NCI-H1048 (cell line): ENCODE data around the gene LGMN.
A peak's percentile ranks its signal among the peaks of the same experiment; 100 is the strongest.
"Not testable (repeated sequence)": the region's sequence is repeated elsewhere in the genome, so short reads cannot be mapped to it uniquely, and the experiment has no call there.

Experiments used
- DNase-seq: peaks from one replicate; lab custom pipeline; 2025; lab: John Stamatoyannopoulos, UW

LGMN gene

DNA sequence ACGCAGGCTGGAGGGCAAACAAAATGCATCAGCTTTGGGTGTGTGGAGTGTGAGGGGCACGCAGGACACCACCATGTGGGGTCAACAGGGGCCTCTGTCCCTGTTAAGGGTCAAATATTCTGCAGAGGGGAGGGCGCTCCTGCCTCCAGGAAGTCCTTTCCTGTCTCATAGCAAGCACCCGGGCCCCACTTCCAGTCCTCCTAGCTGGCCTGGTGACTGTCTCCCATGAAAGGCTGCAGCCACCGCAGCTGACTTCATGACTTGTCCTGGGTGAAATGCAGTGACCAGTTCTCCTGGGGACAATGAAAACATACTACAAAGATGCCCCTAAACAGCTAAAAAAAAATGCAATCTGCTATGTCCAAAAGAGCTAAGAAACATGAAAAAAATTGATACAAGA is 53.6 kb downstream of the LGMN start:
- no peak for DNase-seq

- no peak for DNase-seq
Measured at GRCh38 chr14:92693998-92694795, 54.2 kb downstream of the LGMN start.

DNA sequence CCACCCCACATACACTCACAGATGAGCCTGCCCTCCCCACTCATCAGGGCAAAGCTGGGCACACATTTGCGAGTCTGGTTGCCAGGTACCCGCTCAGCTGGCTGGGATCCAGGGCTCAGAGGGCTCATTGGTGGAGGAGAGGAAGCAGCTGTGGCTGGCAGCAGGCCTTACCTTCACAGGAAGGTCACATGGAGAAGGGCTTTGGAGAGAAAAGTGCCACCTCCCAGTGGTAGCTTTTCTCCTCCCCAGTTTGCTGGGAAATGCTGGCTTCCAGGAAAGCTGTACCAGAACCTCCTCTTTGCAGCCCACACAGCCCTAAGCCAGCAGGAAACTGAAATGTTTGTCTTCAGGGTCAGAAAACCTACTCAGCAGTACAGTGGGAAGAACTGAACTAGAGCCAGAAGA is 55.6 kb downstream of the LGMN start:
- no peak for DNase-seq

- no peak for DNase-seq
Measured at GRCh38 chr14:92690171-92691011, 58.0 kb downstream of the LGMN start.

- no peak for DNase-seq
Measured at GRCh38 chr14:92688434-92689375, 59.7 kb downstream of the LGMN start.

- DNase-seq: no peak
Measured at GRCh38 chr14:92687681-92688433, 60.6 kb downstream of the LGMN start.

- peak; percentile 63 for DNase-seq
Measured at GRCh38 chr14:92686900-92687427, 61.5 kb downstream of the LGMN start.

DNA sequence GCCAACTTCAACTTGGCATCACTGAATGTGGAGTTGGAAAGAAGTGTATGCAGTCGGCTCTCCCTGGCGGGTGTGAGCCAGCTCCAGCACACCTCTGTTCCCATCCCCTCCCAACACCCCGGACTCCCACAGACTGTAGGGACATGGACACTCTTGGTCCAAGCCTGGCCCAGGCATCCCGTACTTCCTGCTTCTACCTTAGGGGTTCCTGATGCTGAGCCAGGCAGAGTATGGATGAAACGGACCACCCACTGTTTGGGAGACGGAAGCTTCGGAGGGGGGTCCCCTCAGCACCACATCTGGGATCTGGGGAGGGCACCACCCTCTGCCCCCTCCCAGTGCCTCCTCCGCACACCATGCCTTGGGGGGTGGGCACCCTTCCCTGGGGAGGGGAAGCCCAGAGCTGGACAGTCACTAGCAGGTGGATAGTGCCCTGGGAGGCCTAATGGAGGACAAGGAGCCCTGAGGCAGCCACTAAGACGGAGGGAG is 62.0 kb downstream of the LGMN start:
- no peak for DNase-seq

- DNase-seq: no peak
Measured at GRCh38 chr14:92685784-92686355, 62.6 kb downstream of the LGMN start.

DNA sequence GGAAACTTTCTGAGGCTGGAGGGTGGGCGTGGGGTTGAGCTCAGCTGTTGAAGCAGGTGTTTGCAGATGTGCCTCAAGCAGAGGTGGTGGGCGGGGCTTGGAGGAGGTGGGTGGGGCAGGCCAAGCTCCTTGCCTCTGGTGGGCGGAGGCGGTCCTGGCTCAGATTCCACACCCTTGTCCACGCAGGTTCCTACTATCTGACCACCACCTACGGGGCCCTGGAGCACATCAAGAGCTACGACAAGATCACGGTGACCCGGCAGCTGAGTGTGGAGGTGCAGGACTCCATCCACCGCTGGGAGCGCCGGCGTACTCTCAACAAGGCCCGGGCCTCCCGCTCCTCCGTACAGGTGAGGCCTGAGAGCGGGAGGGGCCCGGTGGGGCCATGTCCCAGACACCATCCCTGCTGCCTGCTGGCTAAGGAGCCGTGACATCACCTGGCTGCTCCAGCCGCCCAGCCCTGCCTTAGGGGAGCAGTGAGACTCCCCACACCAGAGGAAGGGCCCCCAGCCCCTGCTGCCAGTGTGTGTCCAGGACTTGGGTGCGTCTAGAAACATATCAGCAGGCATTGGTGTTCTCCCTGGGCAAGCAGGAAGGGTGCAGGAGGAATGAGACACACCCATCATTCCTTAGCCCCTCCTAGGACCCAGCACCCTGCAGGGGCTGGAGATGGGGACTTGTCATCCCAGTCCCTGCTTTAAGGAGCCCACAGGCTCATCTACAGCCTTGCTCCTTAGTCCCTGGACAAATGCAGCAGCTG is 63.4 kb downstream of the LGMN start:
- DNase-seq: no peak

DNA sequence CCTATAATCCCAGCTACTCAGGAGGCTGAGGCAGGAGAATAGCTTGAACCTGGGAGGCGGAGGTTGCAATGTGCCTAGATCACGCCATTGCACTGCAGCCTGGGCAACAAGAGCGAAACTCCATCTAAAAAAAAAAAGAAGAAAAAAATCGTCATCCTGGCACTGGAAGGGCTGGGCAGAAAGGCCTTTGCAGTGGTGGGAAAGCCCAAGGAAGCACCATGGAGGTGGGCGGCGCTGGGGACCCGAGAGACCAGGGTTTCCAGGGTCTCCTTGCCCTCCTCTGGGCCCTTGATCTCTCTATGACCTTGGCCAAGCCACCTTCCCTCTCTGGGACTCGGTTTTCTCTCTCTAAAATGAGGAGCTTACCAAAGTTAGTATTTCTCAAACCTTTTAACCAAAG is 65.4 kb downstream of the LGMN start:
- no peak for DNase-seq

DNA sequence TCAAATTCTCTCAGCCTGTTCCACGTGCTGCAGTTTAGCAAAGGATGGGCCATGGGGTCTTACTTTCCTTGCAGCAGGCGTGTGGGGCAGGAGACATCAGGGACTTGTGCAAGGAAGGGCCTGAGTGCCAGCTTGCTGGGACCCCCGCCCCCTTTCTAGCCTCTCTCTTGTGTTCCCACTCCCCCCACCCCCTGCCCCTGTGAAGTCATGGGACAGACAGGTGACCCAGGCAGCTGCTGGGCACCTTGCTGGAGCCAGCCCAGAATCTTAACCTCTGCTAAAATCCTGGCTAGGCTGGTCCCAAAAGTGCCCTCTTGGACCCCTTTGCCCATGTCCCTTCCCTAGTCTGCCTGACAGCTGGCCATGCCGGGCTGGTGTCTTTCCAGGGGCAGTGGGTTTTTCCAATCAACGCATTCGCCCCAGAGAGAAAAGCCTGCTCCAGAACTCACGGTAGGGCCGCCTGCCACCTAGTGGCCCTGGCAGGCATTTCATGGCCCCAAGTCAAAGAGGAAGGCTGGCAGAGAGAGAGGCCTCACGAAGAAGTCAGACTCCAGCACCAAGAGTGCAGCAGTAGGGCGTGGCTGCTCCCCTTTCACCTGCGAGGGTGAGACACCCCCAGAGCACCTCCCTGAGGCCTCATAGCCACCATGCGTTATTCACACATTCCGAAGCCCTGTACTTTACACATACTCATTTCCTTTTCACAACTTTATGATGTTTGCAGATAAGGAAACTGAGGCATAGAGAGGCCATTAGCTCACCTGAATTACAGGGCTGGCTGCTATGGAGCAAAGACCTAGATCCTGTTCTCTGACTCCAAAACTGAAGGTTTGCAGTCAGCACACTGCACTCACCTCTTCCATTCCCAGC is 67.4 kb downstream of the LGMN start:
- no peak for DNase-seq

DNA sequence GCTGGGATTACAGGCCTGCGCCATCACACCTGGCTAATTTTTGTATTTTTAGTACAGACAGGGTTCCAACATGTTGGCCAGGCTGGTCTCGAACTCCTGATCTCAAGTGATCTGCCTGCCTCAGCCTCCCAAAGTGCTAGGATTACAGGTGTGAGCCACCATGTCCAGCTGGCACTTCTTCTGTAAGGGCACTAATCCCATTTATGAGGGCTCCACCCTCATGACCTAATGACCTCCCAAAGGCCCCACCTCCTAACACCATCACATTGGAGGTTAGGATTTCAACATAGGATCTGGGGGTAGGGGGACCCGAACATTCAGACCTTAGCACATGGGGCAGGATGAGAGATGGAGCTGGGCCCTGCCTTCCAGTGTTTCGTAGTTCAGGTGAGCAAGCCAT is 68.1 kb downstream of the LGMN start:
- not testable (repeated sequence) for DNase-seq

DNA sequence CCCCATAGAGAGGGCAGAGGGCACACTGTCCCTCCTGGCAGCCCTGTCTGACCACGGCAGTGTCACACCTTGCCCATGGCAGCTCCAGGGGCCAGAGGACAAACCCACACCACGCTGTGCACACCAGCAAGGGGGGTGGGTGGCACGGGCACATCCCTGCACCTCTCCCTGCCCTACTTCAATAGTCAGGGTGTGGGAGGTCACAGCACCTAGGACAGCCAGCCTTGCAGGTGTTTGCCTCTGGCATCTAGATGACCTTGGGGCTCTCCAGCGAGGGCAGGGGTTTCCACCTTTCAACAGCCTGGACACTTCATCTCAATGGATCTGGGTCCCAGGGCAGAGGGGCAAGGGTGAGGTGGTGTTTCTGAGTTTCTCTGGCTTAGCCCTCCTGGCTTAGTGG is 69.2 kb downstream of the LGMN start:
- DNase-seq: no peak

DNA sequence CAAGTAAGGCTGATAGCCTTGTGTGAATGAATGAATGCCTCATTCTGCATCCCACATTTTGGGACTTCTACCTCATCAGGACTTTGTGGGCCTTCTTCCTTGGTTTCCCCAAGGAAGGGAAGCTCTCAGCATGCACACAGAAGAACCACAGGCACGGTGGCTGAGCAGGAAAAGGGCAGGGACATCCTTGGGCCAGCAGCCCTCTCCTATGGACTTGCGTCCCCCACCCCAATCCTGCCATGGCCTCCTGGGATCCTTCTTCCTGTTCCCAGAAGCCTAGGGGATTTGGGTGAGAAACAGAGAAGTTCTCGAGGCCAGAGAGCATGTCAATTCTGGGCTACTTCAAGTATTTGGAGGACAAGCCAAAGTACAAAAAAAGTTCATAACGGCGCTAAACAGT is 69.7 kb downstream of the LGMN start:
- DNase-seq: no peak

- DNase-seq: no peak
Measured at GRCh38 chr14:92677955-92678354, 70.5 kb downstream of the LGMN start.

DNA sequence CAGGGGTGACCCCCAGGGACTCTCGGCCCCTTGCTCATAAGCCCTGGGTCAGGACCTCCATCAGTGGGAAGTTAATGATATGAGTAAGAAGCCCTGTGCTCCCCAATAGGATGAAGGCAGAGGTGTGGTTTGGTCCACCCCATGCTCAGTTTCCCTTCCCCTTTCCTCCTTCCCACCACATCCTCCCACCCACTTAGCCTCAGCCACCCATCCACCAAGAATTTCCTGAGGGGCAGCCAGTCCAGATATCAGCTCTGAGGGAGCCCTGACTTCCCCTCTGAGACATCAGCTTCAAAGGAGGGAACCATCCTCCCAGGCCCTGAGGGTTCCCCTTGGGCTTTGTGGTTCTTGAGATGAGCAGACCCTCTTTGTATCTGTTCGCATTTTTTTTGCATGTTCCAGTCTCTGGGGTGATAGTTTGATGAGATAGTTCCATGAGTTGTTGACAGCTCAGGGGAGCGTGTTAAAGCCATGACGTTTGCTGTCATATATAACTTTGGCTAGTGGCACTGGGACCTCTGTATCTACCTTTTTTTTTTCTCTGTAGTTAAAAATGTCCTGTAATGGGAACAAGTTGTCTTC is 71.2 kb downstream of the LGMN start:
- no peak for DNase-seq

DNA sequence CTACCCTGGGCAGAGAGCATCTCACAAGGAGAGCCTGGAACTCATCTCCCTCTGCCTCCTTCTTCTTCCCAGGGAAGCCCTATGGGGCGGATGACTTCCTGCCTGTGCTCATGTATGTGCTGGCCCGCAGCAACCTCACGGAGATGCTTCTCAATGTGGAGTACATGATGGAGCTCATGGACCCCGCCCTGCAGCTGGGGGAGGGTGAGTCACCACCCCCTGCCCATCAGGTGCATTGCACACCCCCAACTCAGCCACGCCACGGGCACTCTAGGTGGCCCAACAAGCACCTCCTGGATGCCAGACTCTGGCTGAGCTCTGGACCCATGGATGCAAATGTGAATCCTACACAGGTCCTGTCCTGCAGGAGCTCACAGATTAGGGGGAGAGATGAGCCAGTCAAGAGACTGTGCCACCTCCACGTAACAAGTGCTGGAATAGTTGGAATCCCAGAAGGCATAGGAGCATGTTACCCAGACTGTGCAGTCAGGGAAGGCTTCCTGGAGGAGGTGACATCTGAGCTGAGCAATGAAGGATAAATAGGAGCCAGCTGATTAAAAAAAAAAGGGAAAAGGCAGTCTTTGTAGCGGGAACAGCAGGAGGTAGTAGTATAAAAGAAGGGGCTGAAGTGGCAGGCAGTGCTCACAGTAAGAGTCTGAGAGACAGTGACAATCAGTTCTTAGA is 71.9 kb downstream of the LGMN start:
- DNase-seq: no peak
